ENCODE measurements around the gene KRT8.

Gene KRT8

DNA sequence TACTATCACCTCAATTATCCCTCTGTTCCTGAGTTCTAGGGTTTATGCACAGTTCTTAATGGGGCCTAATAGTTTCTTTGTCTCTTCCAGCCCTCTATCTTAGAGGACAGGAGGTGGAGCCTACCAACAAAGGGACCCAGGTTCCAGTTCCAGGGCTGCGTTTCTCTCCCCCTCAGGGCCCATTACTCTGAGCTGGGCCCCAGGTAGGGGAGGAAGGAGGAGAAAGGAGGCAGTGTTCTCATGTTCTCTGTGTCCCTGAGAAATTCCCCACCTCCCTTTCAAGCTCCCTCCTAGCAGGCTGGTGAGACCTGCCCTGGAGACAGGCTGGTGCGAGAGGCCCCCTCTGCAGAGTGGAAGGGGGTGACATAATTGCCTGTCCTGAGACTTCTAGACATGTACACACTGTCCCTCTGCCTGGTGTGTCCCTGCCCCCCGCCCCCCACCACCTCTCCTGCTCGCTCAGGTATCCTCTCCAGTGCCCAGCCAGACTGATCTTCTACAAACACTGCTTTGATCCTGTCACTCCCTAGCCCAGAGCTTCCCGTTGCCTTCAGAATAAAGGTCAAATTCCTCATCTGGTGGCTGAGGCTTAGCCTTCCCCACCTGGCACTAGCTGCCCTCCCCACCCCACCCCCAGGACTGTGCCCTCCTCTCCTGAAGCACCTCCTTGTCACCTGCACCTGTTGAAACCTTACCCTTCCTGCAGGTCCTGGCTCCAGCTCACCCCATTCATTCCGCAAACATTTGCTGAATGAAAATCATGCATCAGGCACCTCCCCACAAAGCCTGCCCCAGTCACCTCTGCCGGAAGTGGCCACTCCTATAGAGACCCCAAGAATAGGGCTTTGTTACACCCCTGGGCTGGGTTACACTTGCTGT lies 21.1 kb upstream of the KRT8 start:
- DNase-seq (ENCODE audit: low spot score), result no peak

DNA sequence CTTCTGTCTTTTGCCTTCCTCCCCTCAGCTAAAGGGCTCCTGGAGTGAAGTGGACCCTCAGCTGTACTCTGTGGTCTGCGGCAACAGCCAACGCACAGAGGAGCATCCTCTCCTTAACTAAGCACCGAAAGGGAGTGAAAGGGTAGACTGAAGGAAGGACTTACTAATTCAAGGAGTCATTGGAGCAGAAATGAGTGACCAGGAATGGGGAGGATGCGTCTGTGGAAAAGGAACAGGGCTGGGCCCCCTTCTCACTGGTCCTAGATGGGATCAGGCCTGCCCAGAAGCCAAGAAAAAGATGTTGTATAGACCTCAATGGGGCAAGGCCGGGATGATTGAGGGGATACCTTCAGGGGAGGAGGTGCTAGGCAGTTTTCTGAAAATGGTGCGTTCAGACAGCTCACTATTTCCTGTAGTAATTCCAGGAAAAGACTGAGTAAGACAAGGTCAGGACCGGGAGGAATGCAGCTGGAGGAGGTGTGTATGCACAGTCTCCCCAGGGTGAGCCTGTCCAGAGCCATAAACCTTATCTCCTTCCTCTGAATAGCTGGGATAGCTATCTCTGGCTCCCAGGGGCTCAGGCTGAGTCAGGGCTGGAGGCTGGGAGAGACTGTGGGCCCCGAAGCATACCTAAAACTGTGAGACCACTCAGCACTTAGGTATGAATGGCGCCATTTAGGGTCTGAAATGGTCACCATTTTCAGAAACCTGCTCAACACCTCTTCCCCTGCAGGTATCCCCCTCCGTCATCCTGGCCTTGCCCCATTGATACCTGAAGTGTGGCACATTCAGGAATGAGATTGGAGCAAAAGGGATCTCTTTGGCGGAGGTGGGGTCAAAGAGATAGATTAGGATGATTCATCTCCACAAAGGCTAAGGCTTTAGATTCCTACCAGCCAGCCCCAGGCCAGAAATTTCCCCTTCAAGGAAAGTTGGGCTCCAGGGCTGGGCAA lies 20.2 kb upstream of the KRT8 start:
- no peak for DNase-seq (ENCODE audit: low spot score)

DNA sequence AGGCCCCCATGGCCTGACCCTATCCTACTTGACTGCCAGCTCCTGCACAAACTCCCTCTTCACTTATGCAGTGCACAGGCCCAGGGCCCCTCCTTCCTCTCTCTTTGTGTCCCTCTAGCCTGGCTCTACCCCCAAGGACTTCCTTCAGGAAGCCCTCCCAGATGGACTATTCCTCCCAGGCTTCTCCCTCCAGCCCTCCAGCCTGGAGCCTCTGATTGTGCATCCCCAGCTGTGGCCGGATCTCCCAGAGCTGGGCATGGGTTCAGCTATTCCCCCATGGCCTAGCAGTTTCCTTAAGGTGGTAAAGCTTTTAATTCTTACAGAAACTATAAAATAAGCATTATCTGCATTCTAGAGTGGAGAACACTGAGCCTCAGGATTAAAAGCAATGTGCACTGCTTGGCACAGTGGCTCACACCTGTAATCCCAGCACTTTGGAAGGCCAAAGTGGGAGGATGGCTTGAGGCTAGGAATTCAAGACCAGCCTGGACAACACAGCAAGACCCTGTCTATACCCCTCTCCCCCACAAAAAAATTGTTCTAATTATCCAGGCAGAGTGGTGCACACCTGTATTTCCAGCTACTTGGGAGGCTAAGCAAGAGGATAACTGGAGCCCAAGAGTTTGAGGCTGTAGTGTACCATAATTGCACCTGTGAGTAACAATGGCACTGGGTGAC lies 16.8 kb upstream of the KRT8 start:
- DNase-seq (ENCODE audit: low spot score), result no peak

DNA sequence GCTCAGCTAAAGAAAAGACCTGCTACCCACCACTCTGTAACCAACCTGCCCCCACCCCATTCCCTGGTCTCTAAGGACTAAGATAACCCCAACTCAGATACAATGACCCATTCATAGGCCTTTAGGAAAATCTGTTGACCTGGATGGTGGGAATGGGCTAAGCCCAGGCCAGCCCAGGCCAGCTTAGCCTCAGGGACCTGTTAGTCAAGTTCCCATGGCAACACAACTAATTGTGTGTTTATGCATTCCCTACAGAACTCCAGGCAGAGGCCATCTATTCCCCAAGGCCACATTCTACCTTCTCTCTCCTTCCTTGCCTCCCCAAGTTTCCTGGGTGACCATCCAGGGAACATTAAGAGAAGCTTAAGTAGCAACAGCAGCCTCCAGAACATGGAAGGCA lies 16.1 kb upstream of the KRT8 start:
- DNase-seq (ENCODE audit: low spot score), result no peak

DNA sequence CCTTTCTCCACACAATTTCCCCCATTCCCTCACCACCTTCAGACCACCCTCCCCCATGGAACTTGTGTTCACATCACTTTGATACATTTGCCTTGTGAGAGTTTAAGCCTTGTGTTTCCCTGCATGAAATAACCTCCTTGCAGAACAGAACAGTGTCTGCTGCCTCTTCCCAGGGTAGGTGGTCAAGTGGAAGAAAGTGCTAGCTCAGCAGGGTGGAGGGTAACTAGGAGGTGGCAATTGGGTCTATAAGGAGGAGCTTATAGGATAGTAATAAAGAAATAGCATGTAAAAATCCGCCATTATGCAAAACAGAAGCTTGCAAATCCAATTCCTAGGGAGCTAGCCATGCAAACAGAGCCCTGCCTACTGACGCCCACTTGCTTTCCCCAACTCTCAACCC lies 13.9 kb upstream of the KRT8 start:
- DNase-seq (ENCODE audit: low spot score), result no peak

DNA sequence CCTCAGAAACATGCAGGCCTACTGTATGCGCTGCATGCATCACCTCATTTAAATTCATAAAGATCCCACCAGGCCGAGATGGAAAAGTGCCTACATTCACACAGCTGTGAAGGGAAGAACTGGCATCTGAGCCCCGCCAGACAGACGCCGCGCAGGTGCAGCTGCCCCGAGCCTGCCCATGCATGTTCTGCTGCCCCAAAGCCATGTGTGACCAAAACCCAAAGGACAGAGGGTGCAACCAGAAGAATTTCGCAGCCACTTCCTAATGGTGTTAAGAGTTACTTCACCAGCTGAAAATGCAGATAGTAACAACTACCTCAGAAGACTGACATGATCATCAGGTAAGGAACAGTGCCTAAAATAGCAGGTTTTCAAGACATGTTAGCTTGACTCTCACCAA lies 13.5 kb upstream of the KRT8 start:
- DNase-seq (ENCODE audit: low spot score), result no peak

DNA sequence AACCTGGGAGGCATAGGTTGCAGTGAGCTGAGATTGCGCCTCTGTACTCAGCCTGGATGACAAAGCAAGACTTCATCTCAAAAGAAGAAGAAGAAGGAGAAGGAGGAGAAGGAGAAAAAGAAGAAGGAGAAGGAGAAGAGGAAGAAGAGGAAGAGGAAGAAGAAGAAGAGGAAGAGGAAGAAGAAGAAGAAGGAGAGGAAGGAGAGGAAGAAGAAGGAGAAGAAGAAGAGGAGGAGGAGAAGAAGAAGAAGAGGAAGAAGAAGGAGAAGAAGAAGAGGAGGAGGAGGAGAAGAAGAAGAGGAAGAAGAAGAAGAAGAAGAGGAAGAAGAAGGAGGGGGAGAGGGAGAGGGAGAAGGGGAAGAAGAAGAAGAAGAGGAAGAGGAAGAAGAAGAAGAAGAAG lies 12.9 kb upstream of the KRT8 start:
- DNase-seq (ENCODE audit: low spot score), result no peak

DNA sequence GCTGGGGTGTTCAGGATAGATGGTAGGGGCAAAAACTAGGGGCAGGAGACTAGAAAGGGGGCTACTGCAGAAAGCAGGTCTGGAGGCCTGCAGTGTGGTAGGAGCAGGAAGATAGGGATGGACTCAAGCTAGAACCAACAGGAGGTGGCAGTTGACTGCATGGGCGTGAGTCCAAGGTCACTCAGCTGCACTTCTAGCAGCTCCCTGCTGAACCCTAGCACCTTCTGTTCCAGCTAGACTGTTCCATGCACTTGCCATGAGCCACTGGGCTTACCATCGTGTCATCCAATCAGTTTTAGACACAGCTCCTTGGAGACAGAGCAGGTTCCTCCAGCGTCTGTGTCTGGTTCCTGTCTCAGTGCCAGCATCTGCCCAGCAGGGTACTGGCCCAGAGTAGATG lies 11.3 kb upstream of the KRT8 start:
- no peak for DNase-seq (ENCODE audit: low spot score)

DNA sequence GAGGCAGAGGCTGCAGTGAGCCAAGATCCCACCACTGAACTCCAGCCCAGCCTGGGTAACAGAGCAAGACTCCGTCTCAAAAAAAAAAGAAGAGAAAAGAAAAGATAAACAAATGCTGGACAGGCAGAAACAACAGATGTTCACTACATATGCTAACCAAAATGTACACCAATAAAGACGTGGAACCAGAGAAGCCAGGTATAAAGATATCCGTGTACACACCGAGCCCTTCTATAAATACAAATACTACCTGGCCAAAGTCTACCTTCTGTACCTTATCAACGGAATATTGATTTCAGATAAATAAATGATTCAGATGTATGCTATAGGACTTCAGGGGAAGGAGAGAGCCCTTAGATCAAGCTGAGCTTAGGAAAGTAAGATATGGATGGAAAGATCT lies 10.8 kb upstream of the KRT8 start:
- DNase-seq (ENCODE audit: low spot score), result no peak

DNA sequence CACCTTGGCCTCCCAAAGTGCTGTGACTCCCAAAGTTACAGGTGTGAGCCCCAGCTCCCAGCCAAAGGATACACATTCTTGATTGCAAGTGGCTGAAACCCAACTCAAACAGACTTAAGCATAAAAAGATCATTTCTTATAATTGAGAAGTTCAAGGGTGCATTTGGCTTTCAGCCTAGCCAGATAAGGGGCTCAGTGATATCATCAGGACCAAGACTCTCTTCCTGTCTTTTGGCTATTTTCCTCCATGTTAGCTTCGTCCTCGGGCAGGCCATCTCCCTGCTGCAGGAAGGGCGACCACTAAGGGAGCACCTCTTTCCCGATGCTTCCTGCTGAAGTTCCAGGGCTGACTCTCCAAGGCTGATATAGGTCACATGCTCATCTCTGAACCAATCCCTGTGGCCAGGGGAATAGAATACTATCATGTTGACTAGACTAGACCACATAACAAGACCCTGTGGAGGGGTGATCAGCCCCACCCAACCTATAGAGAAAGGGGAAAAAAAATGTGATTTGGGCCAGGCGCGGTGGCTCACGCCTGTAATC lies 9.8 kb upstream of the KRT8 start:
- no peak for DNase-seq (ENCODE audit: low spot score)

DNA sequence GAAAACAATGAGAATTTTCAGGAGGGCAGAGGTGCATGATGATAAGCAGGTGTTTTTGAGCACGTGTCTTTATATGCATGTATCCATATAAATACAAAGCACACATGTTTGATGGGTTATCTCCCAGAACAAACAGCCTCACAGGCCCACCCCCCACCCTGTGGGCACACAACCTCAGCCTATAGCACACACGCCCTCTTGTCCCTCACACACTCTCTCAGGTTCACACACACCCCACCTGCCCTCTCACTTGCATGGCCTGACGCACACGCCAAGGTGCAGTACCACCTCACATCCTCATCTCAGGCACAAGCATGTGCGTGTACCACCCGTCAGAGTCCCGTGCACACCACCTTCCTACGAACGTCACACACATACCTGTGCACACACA lies 8.6 kb upstream of the KRT8 start:
- no peak for DNase-seq (ENCODE audit: low spot score)

DNA sequence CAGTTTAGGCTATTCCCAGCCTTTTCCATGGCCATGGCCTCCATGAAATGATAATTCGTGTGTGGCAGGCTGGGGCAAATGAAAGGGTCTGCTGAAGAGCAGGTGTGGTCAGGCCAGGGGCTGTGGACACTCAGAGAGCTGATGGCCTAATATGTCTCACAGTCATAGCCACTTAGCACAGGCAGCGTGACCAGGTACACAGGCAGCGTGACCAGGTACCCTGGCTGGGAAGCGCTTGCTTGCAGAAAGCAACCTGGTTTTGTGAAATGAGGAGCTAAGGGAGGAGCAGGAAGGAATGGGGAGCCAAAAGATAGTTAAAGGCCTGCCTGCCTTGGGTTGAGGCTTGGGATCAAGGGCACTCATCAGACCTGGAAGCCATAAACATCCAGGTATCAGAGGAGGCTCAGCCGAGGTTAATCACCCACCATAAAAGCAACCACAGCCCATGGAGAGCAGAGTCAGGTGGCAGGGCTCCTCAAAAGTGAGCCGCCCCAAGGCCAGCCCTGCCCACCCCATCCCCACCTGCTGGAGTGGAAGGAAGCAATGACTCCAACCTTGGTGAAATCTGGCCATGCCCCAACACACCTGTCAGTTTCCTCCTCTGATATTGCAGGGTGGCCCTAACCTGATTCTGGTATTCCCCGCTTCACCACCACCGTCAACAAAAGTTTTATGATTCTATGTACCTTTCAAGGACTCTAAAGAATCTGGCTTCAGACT lies 8.0 kb upstream of the KRT8 start:
- DNase-seq (ENCODE audit: low spot score), result no peak

DNA sequence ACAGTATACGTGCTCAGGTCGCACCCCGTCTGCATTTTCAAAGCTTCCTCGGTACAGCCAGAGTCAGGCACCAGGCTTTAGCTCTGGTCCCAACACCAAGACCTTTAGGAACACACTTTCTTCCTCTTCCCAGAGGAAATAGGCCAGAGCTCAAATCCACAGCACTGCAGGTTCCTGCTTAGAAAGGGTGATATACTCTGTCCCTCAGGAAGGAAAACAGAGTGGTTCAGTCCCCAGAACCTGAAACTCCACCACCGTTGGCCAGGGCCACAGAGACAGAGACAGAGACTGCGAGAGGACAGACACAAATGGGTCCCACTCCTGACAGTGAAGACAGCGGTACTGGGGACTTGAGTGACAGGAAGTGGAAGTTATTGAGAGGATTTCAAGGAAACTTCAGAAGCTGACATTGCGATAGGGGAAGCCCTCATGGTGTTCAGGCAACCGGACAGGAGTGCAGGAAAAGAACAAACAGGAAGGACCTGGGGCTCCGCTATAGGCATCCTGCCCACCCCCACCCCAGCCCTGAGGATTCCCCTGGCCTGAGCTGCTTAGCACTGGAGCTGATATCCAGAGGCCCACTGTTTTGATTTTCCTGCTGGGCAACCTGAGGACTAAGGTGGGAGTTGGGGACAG lies 5.5 kb upstream of the KRT8 start:
- DNase-seq (ENCODE audit: low spot score), result no peak

DNA sequence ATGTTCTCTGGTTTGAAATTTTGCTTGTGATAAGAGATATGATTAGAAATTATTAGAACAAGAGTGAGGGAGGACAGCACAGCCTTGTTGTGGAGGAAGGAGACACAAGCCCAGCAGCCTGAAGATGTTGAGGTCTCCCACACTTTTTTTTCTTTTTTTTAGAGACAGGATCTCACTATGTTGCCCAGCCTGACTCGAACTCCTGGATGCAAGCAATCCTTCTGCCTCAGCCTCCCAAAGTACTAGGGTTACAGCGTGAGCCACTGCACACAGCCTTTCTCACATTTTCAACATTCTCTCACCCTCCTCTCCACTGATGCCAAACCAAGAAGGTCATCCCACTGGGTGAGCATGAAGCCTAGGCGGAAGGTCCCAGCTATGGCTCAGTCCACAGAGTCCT lies 4.9 kb upstream of the KRT8 start:
- DNase-seq (ENCODE audit: low spot score), result no peak

DNA sequence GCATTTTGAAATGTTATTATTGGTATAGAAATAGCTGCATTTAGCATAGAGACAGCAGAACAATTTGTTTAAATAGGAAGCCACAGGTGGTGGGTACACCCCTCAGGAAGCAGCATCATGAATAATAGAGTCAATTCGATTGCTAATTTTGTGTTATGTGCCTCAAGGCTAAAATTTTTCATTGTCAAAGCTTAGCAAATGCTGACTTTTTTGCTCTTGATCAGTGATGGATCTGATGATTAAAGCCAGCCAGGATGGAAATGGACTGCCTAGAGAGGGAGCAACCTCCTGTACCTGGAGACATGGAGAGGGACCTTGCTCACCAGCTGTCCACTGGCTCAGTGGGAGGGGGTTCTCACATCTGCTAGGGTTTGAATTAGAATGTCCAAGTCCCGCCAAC lies 4.5 kb upstream of the KRT8 start:
- no peak for DNase-seq (ENCODE audit: low spot score)

DNA sequence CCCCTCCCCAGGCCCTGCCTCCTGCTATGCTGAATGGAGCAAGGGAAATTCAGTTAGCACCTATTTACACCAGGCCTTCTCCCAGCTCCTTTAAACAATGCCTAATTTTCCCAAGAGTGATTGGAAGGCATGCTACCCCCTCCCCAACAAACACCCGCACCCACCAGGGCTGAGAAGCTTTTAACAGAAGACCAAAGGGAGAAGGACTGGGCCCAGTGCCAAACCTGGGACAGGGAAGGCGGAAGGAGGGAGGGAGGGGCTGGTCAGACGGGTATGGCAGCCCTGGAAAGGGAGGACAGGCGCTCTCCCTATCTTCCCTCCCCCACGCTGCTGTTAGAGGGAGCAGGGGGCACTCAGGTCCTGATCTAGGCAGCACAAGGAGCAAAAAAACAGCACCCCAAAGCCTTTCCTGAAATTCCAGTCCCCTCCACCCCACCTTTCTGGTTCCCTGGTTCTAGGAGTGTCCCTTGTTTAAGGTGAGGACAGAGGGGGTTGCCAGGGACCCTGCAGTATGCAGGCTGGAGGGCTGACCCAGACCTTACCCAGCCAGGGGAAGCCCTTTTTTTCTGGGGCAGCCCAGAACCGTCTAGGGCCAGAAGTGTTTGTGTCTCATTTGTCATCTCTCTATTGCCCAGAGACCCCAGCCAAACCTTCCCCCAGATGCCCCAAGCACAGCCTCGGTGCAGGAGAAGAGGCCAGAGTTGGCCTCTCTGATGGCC lies 2.4 kb upstream of the KRT8 start:
- DNase-seq (ENCODE audit: low spot score), result no peak

DNA sequence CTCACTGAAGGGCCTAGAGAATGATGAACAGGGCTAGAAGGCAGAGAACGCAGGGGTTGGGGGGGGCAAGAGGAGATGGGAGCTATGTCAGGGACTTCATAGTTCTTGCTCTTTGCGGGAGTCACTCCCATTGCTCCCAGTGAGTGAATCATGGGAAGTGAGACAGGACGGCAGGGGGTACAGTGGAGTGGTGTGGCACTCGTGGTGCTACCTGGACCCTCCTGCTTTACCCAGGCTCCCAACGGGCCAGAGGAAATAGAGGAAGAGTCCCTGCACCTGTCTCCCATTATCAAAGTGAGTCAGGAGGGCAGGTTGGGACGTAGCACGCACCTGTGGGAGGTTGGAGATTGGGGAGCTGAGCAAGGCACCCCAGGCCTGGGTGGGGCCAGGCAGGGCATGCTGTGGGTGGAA lies 1.3 kb upstream of the KRT8 start:
- DNase-seq (ENCODE audit: low spot score), result no peak

DNA sequence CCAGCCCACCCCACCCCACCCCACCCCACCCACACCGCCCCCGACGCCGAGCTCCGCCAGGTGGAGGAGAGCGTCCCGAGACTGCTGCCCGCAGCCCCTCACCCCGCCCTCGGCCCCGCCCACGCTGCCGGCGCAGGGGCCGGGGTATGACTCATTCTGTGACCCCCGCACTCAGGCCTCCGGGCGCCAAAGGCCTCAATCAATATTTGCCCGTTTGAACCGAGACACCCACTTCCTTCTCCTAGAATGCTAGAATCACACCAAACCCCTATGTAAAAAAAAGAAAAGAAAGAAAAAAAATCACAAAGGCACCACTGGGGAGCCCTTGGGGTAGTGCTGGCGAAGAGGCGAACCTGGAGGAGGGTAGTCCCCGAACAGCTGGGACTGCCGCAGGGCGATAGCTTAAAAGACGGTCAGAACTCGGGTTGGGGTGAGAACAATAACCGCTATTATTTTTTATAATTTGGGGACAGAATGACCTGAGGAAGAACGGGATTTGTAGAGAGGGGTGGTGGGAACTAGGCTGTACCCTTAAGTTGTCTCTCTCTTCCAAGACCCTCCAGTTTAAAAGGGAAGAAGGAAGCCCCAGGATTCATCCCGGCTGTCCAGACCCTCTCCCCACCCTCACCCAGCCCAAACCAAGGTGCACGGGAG lies 894 bp downstream of the KRT8 start:
- peak; percentile 34 for DNase-seq (ENCODE audit: low spot score)

DNA sequence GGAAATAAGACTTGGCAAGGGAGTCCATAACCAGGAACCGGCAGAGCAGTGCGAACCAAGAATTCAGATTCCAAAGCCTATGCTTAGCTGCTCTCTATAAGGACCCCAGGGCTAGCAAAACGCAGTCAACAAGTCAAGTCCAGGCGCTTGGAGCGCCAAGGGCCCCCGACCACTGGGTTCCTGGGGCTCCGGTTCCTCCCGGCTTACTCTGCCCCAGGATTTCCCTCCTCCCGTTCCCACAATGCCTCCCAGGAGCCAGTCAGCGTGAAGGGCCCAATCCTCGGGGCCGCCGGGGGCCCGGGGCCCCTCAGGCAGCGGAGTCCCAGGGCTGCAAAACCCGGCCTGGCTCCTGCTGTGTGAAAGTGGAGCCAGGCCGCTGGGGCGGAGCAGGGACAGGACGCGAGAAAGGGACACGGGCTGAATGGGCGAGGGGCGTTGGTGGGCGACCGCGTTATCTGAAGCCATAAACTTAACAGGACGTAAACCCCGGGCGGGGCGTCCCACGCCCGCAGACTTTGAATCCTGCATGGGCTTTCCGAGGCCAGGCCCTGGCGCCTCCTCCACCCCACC lies 1.5 kb downstream of the KRT8 start:
- DNase-seq (ENCODE audit: low spot score), result peak; percentile 25
